Measurements from ENCODE around the gene CACNA1D. TPM values are rescaled to one million over a fixed set of nuclear protein-coding genes. Genes with fewer than 3 reads are reported as not detected.

CACNA1D gene
- total and polyA plus RNA-seq, 9 of the 15 experiments (the other 6 are each of a cell fraction or from before 2014, with no cell fraction given), result 0.29 TPM; not detected in 8

- ChIA-PET CTCF (ENCODE audit: low intra/inter-chr PET ratio) (no interaction called here), POLR2A (no interaction called here)
- Histone ChIP-seq H3K36me3 (ENCODE audit: control insufficient read depth, insufficient read depth, low read length) (no peaks in the 10 kb centered on the region), H3K9me1 (ENCODE audit: control insufficient read depth, insufficient read depth, low read length) (no peaks in the 10 kb centered on the region), H3K79me2 (ENCODE audit: control insufficient read depth, insufficient read depth, low read length) (no peaks in the 10 kb centered on the region), H3K9me3 (replicated peaks; ENCODE audit: control insufficient read depth, insufficient read depth, low read depth, low read length) (no peaks in the 10 kb centered on the region), H3K27ac (ENCODE audit: extremely low read depth, low read depth, low read length) (no peak overlapping the region), H4K20me1 (replicated peaks; ENCODE audit: control insufficient read depth, insufficient read depth, low read length) (no peaks in the 10 kb centered on the region), H3K9ac (ENCODE audit: insufficient read depth in 1 of 2, low read depth in 2 of 2, low read length in 2 of 2) (no peak overlapping the region), H3K4me2 (ENCODE audit: insufficient read depth, low read length) (no peak overlapping the region), H3K4me1 (replicated peaks in 1 of 2; ENCODE audit: control insufficient read depth in 2 of 2, insufficient read depth in 2 of 2, low read length in 2 of 2) (no peaks in the 10 kb centered on the region), H2AFZ (ENCODE audit: low read depth, low read length) (no peak overlapping the region), H3K4me3 (no peak overlapping the region), H3K27me3 (ENCODE audit: control insufficient read depth in 2 of 2, insufficient read depth in 2 of 2, low read length in 2 of 2) (peaks cover 0 to 5% of the 10 kb centered on the region in 2 experiments; a peak in 1 of 5 replicates)
- no TSS peak for BruUV-seq (replicated peaks)
- WGBS (ENCODE audit: insufficient coverage, low coverage, missing lambda C conversion rate), result 3% methylated on average over 4 of the region's 4 CpGs
- no peak for ATAC-seq
- intact Hi-C loops (cut with micrococcal nuclease), result no loop called here
- DNase-seq (ENCODE audit: extremely low read depth in 1 of 4, low spot score in 3 of 4), result no peak
- in situ Hi-C loops (cut with MboI), result no loop called here
- FAIRE-seq, result no peak
- no peak for TF ChIP-seq MTA1 (IDR thresholded peaks at IDR 0.05; ENCODE audit: borderline replicate concordance)
- no peak for TF ChIP-seq HMG20B (CRISPR knock-in tag; IDR thresholded peaks at IDR 0.05)
- no peak for TF ChIP-seq ZBTB11 (CRISPR knock-in tag; IDR thresholded peaks at IDR 0.05)
- no peak for TF ChIP-seq ZKSCAN1 (IDR thresholded peaks at IDR 0.05; ENCODE audit: low read depth, low read length)
- TF ChIP-seq, protein P1, sequence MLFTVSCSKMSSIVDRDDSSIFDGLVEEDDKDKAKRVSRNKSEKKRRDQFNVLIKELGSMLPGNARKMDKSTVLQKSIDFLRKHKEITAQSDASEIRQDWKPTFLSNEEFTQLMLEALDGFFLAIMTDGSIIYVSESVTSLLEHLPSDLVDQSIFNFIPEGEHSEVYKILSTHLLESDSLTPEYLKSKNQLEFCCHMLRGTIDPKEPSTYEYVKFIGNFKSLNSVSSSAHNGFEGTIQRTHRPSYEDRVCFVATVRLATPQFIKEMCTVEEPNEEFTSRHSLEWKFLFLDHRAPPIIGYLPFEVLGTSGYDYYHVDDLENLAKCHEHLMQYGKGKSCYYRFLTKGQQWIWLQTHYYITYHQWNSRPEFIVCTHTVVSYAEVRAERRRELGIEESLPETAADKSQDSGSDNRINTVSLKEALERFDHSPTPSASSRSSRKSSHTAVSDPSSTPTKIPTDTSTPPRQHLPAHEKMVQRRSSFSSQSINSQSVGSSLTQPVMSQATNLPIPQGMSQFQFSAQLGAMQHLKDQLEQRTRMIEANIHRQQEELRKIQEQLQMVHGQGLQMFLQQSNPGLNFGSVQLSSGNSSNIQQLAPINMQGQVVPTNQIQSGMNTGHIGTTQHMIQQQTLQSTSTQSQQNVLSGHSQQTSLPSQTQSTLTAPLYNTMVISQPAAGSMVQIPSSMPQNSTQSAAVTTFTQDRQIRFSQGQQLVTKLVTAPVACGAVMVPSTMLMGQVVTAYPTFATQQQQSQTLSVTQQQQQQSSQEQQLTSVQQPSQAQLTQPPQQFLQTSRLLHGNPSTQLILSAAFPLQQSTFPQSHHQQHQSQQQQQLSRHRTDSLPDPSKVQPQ (CRISPR knock-in tag; IDR thresholded peaks at IDR 0.05; ENCODE audit: borderline replicate concordance), result no peak
- TF ChIP-seq DIDO1 (tag; IDR thresholded peaks at IDR 0.05; ENCODE audit: low read depth), result no peak
- TF ChIP-seq ZFX (CRISPR knock-in tag; IDR thresholded peaks at IDR 0.05), result no peak
- no peak for TF ChIP-seq MAFF (IDR thresholded peaks at IDR 0.05; ENCODE audit: low read length)
- TF ChIP-seq PTRF (tag; IDR thresholded peaks at IDR 0.05), result no peak
- TF ChIP-seq, protein P2, sequence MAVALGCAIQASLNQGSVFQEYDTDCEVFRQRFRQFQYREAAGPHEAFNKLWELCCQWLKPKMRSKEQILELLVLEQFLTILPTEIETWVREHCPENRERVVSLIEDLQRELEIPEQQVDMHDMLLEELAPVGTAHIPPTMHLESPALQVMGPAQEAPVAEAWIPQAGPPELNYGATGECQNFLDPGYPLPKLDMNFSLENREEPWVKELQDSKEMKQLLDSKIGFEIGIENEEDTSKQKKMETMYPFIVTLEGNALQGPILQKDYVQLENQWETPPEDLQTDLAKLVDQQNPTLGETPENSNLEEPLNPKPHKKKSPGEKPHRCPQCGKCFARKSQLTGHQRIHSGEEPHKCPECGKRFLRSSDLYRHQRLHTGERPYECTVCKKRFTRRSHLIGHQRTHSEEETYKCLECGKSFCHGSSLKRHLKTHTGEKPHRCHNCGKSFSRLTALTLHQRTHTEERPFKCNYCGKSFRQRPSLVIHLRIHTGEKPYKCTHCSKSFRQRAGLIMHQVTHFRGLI (CRISPR knock-in tag; IDR thresholded peaks at IDR 0.05), result no peak
- TF ChIP-seq, protein P3, sequence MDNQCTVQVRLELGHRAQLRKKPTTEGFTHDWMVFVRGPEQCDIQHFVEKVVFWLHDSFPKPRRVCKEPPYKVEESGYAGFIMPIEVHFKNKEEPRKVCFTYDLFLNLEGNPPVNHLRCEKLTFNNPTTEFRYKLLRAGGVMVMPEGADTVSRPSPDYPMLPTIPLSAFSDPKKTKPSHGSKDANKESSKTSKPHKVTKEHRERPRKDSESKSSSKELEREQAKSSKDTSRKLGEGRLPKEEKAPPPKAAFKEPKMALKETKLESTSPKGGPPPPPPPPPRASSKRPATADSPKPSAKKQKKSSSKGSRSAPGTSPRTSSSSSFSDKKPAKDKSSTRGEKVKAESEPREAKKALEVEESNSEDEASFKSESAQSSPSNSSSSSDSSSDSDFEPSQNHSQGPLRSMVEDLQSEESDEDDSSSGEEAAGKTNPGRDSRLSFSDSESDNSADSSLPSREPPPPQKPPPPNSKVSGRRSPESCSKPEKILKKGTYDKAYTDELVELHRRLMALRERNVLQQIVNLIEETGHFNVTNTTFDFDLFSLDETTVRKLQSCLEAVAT (IDR thresholded peaks at IDR 0.05), result no peak
- no peak for TF ChIP-seq ZNF655 (CRISPR knock-in tag; IDR thresholded peaks at IDR 0.05)
These were observed 155.4 kb downstream of the CACNA1D start for GRCh38 chr3:53649816-53650215.

All from K562 (cell line).